Endodermal cell (in vitro differentiated cells): Measurements from ENCODE around the gene DLGAP3. TPM values are rescaled to one million over a fixed set of nuclear protein-coding genes. Genes with fewer than 3 reads are reported as not detected.

ENCODE experiments used
- DNase-seq: peaks from one replicate; pipeline ENCODE4 v3.0.0-alpha.2; 2017
- H3K27ac ChIP-seq: 2 replicates; pipeline ENCODE4 v1.5.1; 2013; ENCODE audit warnings: mild to moderate bottlenecking, low read depth, low read length, moderate library complexity
- H3K27me3 ChIP-seq: 2 replicates; pipeline ENCODE4 v1.6.1; 2013; ENCODE audit warnings: mild to moderate bottlenecking, low read length, moderate library complexity; ENCODE audit not compliant: insufficient read depth, control insufficient read depth, poor library complexity, severe bottlenecking
- H3K36me3 ChIP-seq: 2 replicates; pipeline ENCODE4 v1.7.0; 2013; ENCODE audit warnings: mild to moderate bottlenecking, low read length, moderate library complexity; ENCODE audit not compliant: control insufficient read depth, insufficient read depth
- H3K4me1 ChIP-seq: one replicate; pipeline ENCODE4 v1.7.0; 2013; ENCODE audit warnings: low read length; ENCODE audit not compliant: control insufficient read depth, insufficient read depth
- H3K4me3 ChIP-seq: 2 replicates; pipeline ENCODE4 v1.5.1; 2013; ENCODE audit warnings: mild to moderate bottlenecking, low read length, moderate library complexity
- H3K9ac ChIP-seq: 2 replicates; pipeline ENCODE4 v1.6.1; 2013; ENCODE audit warnings: mild to moderate bottlenecking, low read length, moderate library complexity; ENCODE audit not compliant: poor library complexity, severe bottlenecking; ENCODE audit errors: extremely low read depth
- H3K9me3 ChIP-seq: 2 replicates; pipeline ENCODE4 v1.6.1; 2013; ENCODE audit warnings: mild to moderate bottlenecking, low read length, moderate library complexity; ENCODE audit not compliant: control insufficient read depth
- H3K27ac Mint-ChIP-seq: 2 replicates; pipeline ENCODE4 v1.8.0; 2020; ENCODE audit warnings: mixed read lengths
- H3K27me3 Mint-ChIP-seq: 2 replicates; pipeline ENCODE4 v1.8.0; 2021; ENCODE audit warnings: mild to moderate bottlenecking, mixed read lengths; ENCODE audit not compliant: insufficient read depth
- H3K36me3 Mint-ChIP-seq: 2 replicates; pipeline ENCODE4 v1.8.0; 2020; ENCODE audit warnings: low read depth, mixed read lengths
- H3K4me1 Mint-ChIP-seq: 2 replicates; pipeline ENCODE4 v1.8.0; 2020; ENCODE audit warnings: mixed read lengths
- H3K4me3 Mint-ChIP-seq: 2 replicates; pipeline ENCODE4 v1.8.0; 2020; ENCODE audit warnings: mild to moderate bottlenecking, moderate library complexity, mixed read lengths
- H3K9me3 Mint-ChIP-seq: 2 replicates; pipeline ENCODE4 v1.8.0; 2020; ENCODE audit warnings: mild to moderate bottlenecking, mixed read lengths
- CTCF ChIP-seq: fragments of 200-600 bp; sonication (generic); conservative IDR thresholded peaks from 2 replicates; pipeline ENCODE4 v1.5.0; 2021; ENCODE audit warnings: antibody characterized with exemption, mild to moderate bottlenecking
- WGBS, 2 experiments: methylation state at CpG; one replicate each; pipeline versions ENCODE4 v1.1.5 to v1.1.7; 2013; ENCODE audit warnings: missing lambda C conversion rate in 2 of 2, mixed read lengths in 1 of 2; ENCODE audit not compliant: insufficient coverage in 1 of 2, insufficient read length in 1 of 2; 5-methylcytosine and 5-hydroxymethylcytosine counted together
- total RNA-seq, 2 donors: library from RNA; stranded (reverse); fragmentation: NEBNext Ultra II Directional in 1 of 2; extraction: Animal tissue kit (Norgen Biotek cat#: 25700) in 1 of 2; gene quantifications; 2 replicates in 1 of 2; 3 replicates in 1 of 2; pipeline ENCODE4 v1.2.1, GENCODE V29; 2021

DLGAP3 gene
- total RNA-seq, 2 donors from 2014 or later = 4.4 to 4.6 TPM

DNA sequence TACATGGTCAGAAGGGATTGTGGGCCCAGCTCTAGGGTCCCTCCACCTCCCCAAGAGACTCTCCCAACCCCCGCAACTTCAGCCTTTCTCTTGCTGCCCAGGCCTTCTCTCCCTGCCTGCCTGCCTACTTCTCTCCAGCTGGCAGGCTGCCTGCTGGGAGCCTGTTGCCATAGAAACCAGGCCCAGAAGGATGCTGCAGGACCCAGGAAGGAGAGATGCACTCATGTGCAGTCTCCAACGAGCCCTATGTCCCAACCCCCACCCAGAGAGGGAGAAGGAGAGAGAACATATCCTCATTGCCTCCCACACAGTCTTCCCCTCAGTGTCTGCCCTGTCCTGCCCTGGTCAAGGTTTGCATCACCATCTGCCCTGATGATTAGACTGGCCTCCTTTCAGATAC, 59.1 kb downstream of the DLGAP3 start:
- H3K27ac ChIP-seq = no peak overlapping the region
- H3K4me1 ChIP-seq = peaks cover 2% of the 10 kb centered on the region
- TF ChIP-seq CTCF = no peak
- no peak overlapping the region for H3K4me3 ChIP-seq
- 20 to 52% methylated on average over 1 to 2 of the region's 2 CpGs for WGBS, 2 experiments
- Mint-ChIP-seq H3K4me1 (no peaks in the 10 kb centered on the region), H3K27ac (no peak overlapping the region), H3K9me3 (no peaks in the 10 kb centered on the region), H3K36me3 (no peaks in the 10 kb centered on the region), H3K27me3 (peaks cover 33% of the 10 kb centered on the region), H3K4me3 (no peak overlapping the region)
- peaks cover 32% of the 10 kb centered on the region for H3K27me3 ChIP-seq
- no peaks in the 10 kb centered on the region for H3K9me3 ChIP-seq
- peak; percentile 35 for DNase-seq
- H3K9ac ChIP-seq = no peak overlapping the region
- H3K36me3 ChIP-seq = no peaks in the 10 kb centered on the region

DNA sequence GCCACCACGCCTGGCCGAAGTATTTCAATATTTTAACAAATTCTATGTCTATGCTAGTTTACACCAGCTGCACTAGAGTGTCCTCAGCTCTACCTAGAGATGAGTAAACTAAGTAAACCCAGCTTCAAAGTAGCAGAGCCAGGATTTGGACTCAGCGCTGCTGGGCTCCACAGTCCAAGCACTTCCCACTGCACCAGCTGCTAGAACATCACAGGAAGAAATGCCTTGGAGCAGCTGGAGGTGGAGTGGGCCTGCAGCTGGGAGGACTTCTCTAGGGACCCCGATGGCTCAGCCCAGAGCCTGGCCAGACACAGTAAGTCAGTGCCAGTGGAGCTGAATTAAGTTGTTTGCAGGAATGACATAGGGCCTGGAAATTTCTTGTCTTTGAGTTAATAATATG, 59.7 kb downstream of the DLGAP3 start:
- H3K27me3 Mint-ChIP-seq = peaks cover 37% of the 10 kb centered on the region
- H3K4me3 Mint-ChIP-seq = no peak overlapping the region
- no peak overlapping the region for H3K27ac Mint-ChIP-seq
- no peaks in the 10 kb centered on the region for H3K9me3 ChIP-seq
- H3K4me1 Mint-ChIP-seq = no peaks in the 10 kb centered on the region
- no peak overlapping the region for H3K4me3 ChIP-seq
- no peak overlapping the region for H3K9ac ChIP-seq
- peaks cover 2% of the 10 kb centered on the region for H3K4me1 ChIP-seq
- peaks cover 38% of the 10 kb centered on the region for H3K27me3 ChIP-seq
- 89 to 94% methylated on average over 3 to 4 of the region's 4 CpGs for WGBS, 2 experiments
- H3K36me3 Mint-ChIP-seq = no peaks in the 10 kb centered on the region
- no peak for TF ChIP-seq CTCF
- H3K36me3 ChIP-seq = no peaks in the 10 kb centered on the region
- DNase-seq = no peak
- no peak overlapping the region for H3K27ac ChIP-seq
- no peaks in the 10 kb centered on the region for H3K9me3 Mint-ChIP-seq

DNA sequence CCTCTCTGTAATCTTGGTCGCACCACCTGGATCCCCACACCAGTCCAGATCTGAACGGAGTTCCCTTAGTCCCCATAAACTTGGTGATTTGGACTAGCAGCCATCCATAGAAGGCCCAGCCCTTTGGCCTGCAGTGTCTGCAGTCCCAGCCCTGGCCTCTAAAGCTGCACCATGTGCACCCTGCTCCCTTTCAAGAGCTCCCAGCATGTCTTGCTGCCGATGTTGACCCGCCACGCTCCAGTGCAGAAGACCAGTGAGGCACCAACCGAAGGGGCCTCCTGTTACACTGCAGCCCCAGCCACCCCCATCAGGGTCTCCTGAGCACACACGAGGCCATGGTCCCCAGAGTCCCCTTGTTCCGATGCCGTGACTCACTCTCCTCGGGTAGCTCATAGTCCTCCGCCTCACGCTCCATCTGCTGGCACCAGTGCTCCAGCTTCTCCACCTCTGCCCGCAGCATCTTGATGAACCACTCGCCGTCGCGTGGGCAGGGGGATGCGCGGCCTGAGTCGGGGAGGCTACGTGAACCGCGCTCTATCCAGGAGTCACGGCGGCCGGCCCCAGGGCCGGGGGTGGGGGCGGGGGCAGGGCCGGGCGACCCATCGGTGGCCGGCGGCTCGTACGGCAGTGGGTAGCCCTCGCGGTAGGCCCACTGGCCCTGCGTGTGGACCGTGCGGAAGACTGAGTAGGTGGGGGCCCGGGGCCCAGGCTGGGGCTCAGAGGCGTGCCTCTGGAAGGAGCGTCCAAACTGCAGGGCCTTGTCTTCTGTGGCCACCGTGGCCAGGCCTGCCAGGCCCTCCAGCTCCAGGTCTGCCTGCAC, 61.0 kb downstream of the DLGAP3 start:
- WGBS, 2 experiments = 93 to 94% methylated on average over 9 to 44 of the region's 44 CpGs
- Histone ChIP-seq H3K9me3 (no peaks in the 10 kb centered on the region), H3K27ac (no peak overlapping the region), H3K36me3 (no peaks in the 10 kb centered on the region), H3K4me3 (no peak overlapping the region), H3K9ac (no peak overlapping the region), H3K4me1 (no peaks in the 10 kb centered on the region), H3K27me3 (peaks cover 50% of the 10 kb centered on the region)
- no peak for DNase-seq
- H3K27ac Mint-ChIP-seq = no peak overlapping the region
- no peaks in the 10 kb centered on the region for H3K36me3 Mint-ChIP-seq
- no peaks in the 10 kb centered on the region for H3K4me1 Mint-ChIP-seq
- no peak overlapping the region for H3K4me3 Mint-ChIP-seq
- no peak for TF ChIP-seq CTCF
- peaks cover 45% of the 10 kb centered on the region for H3K27me3 Mint-ChIP-seq
- H3K9me3 Mint-ChIP-seq = no peaks in the 10 kb centered on the region
